ENCODE measurements around the gene TBL2.
"Not testable (repeated sequence)": the region's sequence is repeated elsewhere in the genome, so short reads cannot be mapped to it uniquely, and the experiment has no call there.

The TBL2 gene

DNA sequence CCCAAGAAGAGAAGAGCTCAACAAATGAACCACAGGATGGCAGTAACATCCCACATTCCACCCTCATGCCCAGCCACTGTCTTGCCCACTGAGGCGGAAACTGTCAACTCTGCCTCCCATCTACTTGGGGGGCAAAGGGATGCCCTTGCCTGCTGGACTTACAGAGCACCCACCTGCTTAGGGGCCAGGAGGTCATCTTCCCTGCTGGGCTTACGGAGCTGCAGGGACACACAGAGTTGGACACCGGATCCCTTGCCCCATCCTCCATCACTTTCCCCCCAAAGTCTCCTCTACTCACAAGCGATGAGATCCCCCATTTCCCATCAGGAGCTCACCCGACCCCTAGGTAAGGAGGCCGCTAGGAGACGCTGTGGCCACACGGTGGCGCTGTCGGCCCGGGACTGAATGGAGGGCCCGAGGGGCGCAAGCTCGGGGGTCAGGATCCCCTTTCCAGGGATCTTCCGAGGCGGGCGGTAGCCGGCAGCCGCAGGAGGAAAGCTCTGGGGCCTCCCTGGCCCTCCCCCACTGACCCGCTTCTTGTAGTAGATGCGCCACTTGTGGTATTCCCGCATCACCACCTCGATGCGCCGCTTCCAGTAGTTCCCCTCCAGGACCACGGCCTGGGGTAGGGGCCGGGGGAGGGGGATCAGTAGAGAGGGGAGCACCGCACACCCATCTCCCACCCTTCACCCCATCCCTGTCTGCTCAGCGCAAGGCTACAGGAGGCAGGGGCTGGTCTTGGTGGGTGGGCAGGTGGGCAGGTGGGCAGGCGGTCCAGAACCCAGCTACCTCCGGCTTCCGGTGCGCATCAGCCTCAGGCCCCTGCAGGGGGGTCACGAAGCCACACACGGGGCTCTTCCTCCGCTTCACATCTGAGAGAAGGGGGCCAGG is 28.7 kb upstream of the TBL2 start:
- DNase-seq (ENCODE audit: low read depth in 1 of 2, low spot score in 1 of 2), result peak; percentile 43 to 59

DNA sequence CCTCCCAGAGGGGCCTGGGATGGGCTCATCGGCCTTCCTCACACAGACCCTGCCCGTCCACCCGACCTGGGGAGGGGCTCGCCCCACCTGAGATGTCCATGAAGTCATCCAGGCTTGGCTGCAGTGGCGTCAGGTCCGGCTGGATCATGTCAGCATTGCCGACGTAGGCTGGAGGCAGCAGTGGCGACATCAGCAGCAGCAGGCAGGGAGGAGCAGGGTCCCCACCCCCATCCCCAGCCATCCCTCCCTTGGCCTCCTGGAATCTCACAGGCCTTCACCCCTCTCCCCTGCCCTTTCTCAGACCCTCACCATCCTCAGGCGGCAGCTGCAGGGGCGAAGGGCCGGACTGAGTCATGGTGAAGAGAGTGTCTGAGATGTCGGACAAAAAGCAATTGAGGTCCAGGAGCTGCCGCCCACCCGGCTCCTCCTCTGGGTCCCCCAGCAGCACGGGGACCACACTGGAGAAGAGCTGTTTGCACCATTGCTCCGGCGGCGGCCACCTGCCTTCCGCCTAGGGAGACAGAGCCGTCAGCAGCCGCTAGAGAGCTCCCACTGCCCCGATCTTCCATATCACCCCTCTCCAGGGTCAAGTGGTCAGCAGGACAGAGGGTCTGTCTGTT is 27.3 kb upstream of the TBL2 start:
- no peak for DNase-seq (ENCODE audit: low read depth in 1 of 2, low spot score in 1 of 2)

DNA sequence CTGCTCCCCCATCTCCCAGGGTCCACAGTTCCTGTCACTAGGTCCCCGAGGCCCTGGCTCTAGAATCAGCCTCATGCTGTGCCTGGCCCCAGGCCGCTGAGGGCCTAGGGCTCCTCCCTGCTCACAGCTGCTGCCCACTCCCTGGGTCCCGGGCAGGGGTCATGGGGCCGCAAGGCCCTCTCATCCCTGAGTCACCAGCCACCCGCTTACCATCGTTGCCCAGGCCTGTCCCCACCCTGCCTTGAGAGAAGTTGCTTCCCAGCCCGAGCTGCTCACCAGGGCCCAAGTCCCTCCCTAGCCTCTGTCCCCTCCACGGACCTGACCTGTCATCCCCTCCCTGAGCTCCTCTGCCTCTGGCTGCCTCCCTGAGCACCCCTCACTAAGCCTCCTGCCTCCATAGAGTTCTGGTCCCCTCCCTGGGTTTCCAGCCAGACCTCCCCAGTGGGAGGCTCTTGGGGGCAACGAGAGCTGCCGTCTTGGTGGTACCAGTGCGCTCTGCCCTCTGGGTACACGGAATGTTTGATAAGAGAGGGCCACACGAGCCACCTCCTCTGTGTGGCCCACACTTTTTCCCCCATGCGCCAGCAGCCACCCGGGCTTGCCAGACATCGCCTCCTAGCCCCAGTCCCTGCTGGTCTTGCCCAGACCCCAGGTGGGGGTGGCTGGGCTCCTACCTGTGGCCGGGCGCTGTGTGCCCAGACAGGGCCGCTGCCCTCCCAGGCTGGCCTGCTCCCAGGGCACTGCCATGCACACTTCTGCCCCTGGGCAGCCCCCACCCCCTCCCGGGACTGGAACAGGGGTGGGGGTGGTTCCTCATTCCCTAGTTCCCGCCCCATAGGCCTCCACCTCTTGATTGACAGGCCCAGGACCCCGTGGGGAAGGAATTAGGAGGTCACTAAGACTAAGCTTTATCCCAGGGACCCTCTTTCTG is 24.6 kb upstream of the TBL2 start:
- DNase-seq (ENCODE audit: low read depth in 1 of 2, low spot score in 1 of 2), result no peak

DNA sequence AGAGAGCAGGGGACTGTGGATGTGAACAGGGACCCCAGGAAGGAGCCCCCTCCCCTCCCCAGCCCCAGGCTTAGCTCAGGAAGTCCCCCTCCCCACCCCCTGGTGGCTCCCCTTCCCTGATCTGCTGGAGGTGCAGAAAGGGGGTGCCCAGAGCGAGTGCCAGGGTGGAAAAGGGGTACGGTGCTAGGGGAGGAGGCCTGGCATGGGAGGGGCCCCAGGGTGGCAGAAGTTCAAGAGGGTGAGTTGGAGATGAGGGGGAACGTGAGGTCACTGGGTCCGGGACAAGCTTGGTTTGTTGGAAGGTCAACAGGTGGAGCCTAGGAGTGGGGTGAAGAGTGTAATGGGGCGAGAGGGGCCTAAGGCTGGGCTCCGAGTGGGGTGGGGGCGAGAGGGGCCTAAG is 21.5 kb upstream of the TBL2 start:
- no peak for DNase-seq (ENCODE audit: low read depth in 1 of 2, low spot score in 1 of 2)

DNA sequence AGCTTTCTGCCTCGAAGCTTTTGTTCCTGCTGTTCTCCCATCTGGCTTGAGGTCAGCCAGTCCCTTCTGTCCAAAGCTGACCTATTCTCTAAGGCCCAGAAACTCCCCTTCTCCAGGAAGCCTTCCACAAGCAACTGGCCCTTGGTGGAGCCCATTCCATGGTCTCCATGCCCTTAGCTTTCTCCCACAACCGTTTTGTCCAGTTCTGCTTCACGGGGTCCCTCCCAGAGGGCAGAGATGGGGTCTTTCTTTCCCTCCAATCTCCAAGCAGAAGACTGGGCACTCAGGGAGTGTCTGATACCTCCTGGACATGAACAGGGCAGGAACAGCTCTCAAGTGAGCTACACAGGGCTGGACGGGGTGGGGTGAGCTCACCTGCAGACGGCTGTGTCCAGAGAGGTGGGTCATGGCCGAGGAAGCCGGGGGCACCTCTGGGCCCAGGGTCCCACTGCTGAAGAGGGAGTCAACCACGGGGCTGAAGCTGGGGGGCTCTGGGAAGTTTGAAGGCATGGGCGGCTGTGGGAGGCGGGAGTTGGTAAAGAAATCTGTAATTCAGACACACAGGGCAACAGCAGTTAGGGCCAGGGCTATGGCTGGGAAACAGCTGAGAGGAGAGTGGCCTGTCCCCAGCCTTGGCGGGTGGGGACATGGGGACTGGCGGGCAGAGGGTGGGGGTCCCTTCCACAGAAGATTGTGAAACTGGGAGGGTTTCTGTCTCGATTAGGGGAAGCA is 20.9 kb upstream of the TBL2 start:
- DNase-seq (ENCODE audit: low read depth in 1 of 2, low spot score in 1 of 2), result no peak

DNA sequence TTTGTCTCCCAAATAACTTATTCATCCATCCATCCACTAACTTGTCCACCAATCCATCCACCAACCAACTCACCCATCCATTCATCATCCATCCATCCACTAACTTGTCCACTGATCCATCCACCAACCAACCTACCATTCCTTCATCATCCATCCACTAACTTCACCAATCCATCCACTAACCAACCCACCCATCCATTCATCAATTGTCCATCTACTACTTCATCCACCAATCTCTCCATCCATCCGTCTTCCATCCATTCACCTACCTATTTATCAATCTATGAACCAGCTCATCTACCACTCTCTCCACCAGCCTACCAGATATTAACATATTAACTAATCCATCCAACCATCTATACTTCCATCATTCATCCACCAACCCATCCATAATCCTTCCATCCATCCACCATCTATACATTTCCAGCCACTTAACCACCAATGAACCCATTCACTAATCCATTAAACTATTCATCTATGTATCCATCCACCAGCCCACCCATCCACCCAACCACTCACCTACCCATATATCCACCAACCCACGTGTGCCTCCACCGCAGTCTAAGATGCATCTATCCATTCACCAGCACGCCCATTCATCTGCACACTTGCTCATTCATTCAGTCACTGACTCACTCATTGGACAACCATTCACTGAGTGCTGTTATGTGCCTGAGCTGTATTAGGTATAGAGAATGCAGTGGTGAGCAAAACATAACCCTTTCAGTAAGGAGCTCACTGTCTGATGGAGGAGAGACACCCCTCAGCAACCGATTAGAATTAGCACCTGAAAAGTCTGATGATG is 19.8 kb upstream of the TBL2 start:
- no peak for DNase-seq (ENCODE audit: low read depth in 1 of 2, low spot score in 1 of 2)

DNA sequence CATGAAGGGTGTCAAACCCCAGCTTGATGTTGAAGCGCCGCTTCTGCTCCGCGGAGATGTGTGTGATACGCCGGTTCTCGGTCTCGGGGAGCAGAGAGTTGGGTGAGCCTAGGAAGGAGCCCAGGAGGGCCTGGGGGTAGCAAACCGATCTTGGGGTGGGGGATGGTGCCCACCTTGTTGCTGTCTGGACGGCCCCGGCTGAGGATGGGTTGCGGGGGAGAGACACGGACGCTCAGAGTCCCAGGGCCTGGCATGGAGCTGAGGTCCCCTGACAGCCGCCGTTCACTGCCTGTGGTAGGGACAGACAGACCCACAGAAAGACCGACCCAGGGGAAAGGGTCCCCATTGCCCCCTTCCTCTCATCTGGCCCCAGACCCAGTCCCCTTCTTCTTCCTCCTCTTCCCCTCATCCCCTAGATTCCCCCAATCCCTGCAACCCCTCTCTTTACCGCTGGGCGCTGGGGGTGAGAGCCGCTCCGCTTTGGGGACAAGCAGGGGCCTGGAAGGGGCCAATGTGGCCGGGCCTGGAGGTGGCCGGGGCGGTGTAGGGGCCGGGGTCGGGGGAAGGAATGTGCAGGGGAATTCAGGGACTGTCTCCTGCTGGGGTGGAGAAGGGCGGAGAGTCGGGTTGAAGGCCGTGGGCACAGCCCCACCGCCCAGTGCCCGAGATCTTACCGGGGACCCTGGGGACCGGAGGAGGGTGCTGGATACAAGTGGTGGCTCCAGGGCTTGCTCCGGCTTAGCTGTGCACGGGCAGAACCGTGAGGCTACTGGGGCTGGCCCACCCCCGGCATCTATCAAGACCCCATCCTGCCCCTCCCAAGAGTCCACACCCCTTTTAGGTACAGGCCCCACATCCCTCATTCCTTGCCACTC is 18.0 kb upstream of the TBL2 start:
- DNase-seq (ENCODE audit: low read depth in 1 of 2, low spot score in 1 of 2), result no peak

DNA sequence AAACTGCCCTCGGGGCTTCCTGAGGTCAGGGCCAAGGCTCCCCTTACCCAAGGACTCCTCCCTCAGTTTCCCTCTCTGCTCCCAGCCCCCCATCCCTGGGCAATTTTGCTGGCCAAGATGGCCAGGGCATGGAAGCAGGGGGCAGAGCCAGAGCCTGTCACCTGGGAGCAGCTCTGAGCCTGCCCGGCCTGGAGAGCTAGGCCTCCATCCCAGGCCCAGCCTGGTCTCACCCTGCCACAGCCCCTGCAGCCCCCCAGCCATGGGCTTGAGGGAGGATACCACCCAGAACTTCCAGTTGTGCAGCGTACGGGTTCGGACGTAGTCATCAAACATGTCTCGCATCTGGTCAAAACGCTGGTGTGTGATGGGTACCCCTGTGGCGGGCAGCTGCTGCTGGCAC is 17.0 kb upstream of the TBL2 start:
- no peak for DNase-seq (ENCODE audit: low read depth in 1 of 2, low spot score in 1 of 2)

DNA sequence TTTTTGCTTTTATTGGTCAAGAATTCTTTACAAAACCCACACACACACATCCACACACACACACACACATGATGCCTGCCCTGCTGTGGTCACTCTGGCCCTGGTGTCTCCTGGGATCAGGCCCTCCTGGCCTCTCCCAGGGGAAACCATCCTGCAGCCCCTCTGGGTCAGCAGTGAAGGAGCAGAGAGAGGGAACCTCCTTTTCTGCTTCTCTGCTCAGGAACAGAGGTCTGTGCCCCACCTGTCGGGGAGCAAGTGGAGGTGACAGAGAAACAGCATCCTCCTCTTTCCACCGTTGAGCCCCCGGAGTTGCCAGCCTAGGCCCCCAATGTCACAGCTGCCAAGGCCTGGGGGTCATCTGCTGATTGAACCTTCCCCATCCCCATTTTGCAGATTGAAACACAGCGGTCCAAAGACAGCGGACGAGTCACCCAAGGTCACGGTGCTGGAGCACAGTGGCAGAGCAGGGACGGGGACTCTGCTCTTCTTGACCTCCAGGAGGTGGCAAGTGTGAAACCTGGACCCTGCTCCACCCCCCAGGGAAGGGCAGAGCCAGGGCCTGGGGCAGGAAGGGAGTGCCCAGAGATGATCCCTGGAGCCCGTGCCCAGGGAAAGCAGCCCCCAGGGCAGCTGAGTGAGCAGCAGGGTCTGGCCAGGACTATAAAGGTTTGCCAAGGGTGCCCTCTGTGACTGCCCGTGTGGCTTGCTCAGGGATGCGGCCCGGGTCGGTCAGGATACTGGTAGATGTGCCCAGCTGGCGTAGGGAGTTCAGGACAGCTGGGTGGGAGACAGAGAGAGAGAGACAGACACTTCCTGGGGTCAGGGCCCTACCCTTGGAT is 15.0 kb upstream of the TBL2 start:
- no peak for DNase-seq (ENCODE audit: low read depth in 1 of 2, low spot score in 1 of 2)

DNA sequence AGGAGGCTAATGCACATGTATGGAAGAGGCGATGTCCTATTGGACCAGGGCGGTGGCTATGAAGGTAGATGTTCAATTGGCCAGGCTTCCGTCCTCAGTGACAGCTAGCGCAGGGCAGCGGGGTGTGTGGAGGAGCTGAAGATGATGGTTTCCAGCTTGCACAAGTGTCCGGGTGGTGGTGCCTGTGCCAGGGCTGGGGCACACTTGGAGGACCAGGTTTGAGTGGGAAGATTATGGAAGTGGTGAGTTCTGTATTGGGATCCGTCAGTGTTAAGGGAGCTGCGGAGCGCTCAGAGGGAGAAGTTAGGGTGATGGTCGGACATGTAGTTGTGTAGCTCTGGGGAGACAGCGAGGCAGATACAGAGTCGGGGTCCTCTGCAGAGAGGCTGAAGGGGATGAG is 8.5 kb upstream of the TBL2 start:
- DNase-seq (ENCODE audit: low read depth in 1 of 2, low spot score in 1 of 2), result no peak

DNA sequence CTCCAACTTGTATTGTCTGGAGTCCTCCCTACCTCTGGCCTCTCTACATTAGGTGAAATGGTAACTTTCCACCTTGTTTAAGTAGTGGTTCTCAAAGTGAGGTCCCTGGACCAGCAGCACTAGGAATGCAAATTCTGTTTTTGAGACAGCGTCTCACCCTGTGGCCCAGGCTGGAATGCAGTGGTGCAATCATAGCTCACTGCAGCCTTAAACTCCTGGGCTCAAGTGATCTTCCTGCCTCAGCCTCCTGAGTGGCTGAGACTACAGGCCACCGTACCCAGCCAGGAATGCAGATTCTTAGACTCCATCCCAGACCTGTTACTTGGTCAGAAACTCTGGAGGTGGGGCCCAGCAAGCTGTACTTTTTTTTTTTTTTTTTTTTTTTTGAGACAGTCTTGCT is 6.8 kb upstream of the TBL2 start:
- no peak for DNase-seq (ENCODE audit: low read depth in 1 of 2, low spot score in 1 of 2)

DNA sequence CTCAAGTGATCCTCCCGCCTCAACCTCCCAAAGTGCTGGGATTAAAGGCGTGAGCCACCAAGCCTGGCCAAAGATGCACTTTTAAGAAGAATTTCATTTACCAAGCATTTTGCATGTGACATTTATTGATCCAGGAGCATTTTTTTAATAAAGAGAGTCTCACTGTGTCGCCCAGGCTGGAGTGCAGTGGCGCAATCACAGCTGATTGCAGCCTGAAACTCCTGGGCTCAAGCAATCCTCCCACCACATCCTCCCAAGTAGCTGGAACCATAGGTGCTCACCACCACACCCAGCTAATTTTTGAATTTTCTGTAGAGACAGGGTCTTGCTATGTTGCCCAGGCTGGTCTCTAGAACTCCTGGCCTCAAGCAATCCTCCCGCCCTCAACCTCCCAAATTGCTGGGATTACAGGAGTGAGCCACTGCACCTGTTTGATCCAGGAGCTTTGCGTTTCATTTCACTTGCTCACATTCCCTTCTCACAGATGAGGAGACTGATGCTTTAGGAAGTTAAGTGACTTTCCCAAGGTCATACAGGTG is 4.4 kb upstream of the TBL2 start:
- no peak for DNase-seq (ENCODE audit: low read depth in 1 of 2, low spot score in 1 of 2)

DNA sequence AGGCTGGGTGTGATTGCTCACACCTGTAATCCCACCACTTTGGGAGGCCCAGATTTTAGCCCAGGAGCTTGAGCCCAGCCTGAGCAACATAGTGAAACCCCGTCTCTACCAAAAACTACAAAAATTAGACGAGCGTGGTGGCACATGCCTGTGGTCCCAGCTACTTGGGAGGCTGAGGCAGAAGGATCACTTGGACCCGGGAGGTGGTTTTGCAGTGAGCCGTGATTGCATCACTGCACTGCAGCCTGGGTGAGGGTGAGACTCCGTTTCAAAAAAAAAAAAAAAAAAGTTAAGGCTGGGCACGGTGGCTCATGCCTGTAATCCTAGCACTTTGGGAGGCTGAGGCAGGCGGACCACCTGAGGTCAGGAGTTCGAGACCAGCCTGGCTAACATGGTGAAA is 2.6 kb upstream of the TBL2 start:
- not testable (repeated sequence) for DNase-seq (ENCODE audit: low read depth in 1 of 2, low spot score in 1 of 2)

DNA sequence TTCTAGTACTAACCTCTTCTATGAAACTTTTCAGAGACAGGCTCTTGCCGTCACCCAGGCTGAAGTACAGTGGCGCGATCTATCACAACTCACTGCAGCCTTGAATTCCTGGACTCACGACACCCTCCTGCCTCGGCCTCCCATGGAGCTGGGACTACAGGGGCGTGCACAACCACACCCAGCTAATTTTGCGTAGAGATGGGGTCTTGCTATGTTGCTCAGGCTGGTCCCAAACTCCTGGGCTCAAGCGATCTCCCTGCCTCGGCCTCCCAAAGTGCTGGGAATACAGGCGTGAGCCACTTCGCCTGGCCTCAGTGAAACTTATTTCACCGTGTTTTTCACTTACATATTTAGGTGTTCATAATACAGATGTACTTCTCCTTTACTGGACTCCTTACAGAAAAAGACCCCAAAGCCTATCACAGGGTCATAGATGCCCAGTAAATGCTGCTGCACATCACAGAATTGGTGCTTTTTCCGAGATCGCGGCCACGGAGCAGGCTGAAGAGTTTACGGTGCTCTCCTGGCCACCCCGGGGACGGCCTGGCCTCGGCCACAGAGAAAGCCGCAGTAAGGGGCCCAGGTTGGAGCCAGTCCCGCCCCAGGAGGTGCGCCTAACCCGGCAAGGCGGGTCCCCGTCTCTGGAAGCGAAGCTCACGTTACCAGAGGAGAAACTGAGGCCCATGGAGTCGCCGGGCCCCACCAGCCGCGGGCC is 595 bp downstream of the TBL2 start:
- no peak for DNase-seq (ENCODE audit: low read depth in 1 of 2, low spot score in 1 of 2)

DNA sequence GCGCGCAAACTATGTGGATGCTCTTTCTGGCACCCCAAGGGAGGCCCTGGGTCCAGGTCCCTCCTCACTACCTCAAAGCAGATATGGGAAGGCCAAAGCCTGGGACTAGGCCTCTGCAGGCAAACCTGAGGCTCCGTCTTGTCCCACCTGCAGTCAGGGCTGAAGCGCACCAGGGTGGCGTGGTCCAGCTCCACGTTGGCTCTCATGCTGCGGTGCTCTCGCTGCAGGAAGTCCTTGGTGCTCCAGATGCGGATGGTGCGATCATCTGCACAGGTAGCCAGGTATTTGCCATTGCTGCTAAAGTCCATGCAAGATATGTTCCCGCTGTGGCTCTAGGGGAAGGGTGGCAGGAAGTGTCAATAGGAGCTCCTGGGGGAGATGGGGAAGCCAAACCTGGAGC is 4.6 kb downstream of the TBL2 start:
- no peak for DNase-seq (ENCODE audit: low read depth in 1 of 2, low spot score in 1 of 2)

DNA sequence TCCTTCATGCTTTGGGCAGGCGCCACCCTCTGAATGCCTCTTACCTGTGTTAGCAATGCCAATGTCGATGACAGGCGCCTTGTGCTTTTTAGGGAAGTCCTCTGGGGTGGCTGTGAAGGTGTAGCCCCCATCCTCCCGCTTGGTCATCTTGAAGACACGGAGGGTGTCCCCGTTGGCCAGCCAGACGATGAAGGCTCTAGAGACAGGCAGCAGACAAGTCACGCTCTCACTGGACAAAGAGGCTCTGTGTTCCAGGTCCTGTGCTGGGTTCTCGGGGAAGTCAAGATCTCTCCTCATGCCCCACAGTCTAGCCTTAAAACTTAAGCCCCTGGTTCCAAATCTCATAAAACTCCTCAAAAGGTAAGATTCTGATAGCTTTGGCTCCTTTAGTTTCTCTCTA is 5.1 kb downstream of the TBL2 start:
- no peak for DNase-seq (ENCODE audit: low read depth in 1 of 2, low spot score in 1 of 2)

DNA sequence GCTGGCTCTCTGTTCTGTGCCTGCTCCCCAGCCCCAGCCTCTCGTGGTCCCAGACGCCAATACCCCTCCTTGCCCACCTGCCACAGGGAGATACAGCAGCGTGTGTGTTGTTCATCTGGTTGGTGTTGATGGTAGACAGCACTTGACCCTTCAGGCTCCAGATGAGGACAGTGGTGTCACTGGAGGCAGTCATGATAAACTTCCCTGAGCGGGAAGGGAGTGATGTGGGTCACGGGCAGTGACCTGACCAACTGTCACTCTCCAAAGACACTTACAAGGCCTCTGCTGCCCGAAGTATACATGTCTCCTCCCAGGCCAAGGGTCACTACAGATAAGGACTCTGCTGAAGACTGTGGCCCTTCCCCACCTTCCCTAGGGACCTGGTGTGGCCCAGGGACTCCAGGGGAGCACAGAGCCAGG is 5.6 kb downstream of the TBL2 start:
- no peak for DNase-seq (ENCODE audit: low read depth in 1 of 2, low spot score in 1 of 2)

Measured in activated CD4-positive, alpha-beta T cell treated with anti-CD3 and anti-CD28 coated beads, Interleukin-2, amount 50 U/mL, for 24 hours (primary cell).